Activated CD8-positive, alpha-beta T cell treated with anti-CD3 and anti-CD28 coated beads for 36 hours (primary cell): ENCODE data around the gene DUSP22. TPM values are rescaled to one million over a fixed set of nuclear protein-coding genes. Genes with fewer than 3 reads are reported as not detected.

Experiments
- ATAC-seq: fragments of 200-7000 bp; cut with Tn5 transposase; one replicate; pipeline ENCODE4 v1.10.0; 2021; ENCODE audit warnings: mild to moderate bottlenecking, moderate library complexity
- CTCF ChIA-PET: fragments of 350-600 bp; sonication (Branson Sonifier 250); formaldehyde crosslinking; loops from one replicate; lab custom pipeline; 2021; ENCODE audit warnings: antibody characterized with exemption; lab: Charles Lee
- POLR2A ChIA-PET: fragments of 350-600 bp; sonication (Branson Sonifier 250); formaldehyde crosslinking; loops from one replicate; lab custom pipeline; 2021; ENCODE audit warnings: antibody characterized with exemption; lab: Charles Lee
- DNase-seq: peaks from one replicate; pipeline ENCODE4 v3.0.0-alpha.2; 2020
- H3K27ac Mint-ChIP-seq: one replicate; pipeline ENCODE4 v1.8.0; 2021; ENCODE audit warnings: mild to moderate bottlenecking, mixed read lengths
- H3K27me3 Mint-ChIP-seq: one replicate; pipeline ENCODE4 v1.8.0; 2021; ENCODE audit warnings: mixed read lengths
- H3K36me3 Mint-ChIP-seq: one replicate; pipeline ENCODE4 v1.8.0; 2021; ENCODE audit warnings: low read depth, mixed read lengths
- H3K4me1 Mint-ChIP-seq: one replicate; pipeline ENCODE4 v1.8.0; 2021; ENCODE audit warnings: low read depth, mixed read lengths
- H3K4me3 Mint-ChIP-seq: one replicate; pipeline ENCODE4 v1.8.0; 2021; ENCODE audit warnings: mild to moderate bottlenecking, moderate library complexity, mixed read lengths
- H3K9me3 Mint-ChIP-seq: one replicate; pipeline ENCODE4 v1.8.0; 2021; ENCODE audit warnings: mixed read lengths
- CTCF ChIP-seq: fragments of 200-600 bp; IDR thresholded peaks from one replicate; pipeline ENCODE4 v1.8.0; 2022; ENCODE audit warnings: antibody characterized with exemption, mild to moderate bottlenecking
- intact Hi-C: fragments of 100-400 bp; cut with micrococcal nuclease; formaldehyde crosslinking; loops from one replicate; pipeline ENCODE4 v1.10.0; 2022
- total RNA-seq, 2 experiments: library from RNA; stranded (reverse); gene quantifications; one replicate each; pipeline ENCODE4 v1.2.3, GENCODE V29; 2021

The DUSP22 gene
- total RNA-seq, 2 experiments from 2014 or later: 32.5 to 34.2 TPM

- Mint-ChIP-seq H3K4me1 (peaks cover 32% of the 10 kb centered on the region), H3K27ac (no peak overlapping the region), H3K9me3 (no peaks in the 10 kb centered on the region), H3K4me3 (no peak overlapping the region), H3K27me3 (no peaks in the 10 kb centered on the region), H3K36me3 (no peaks in the 10 kb centered on the region)
- intact Hi-C loops: loop anchor here (5.0 kb wide), 1 partner anchor 112 kb away; no protein-coding TSS in a partner anchor
- ATAC-seq (no peak), DNase-seq (no peak)
- TF ChIP-seq CTCF: no peak
- ChIA-PET POLR2A (interaction anchor here (0.6 to 1.4 kb wide), 2 partner anchors 93 to 146 kb away, joined by 4 read pairs; partner anchors contain the start of gene IRF4), CTCF (interaction anchor here (0.8 to 1.6 kb wide), 3 partner anchors 14 to 83 kb away, joined by 3 read pairs; no protein-coding TSS in a partner anchor)
Observed at GRCh38 chr6:299104-299980, 7.1 kb downstream of the DUSP22 start.

GRCh38 chr6:300026-300425, 7.7 kb downstream of the DUSP22 start:
- CTCF ChIA-PET: interaction anchor here (1.2 to 1.6 kb wide), 2 partner anchors 13 to 83 kb away, joined by 3 read pairs; no protein-coding TSS in a partner anchor
- H3K4me1 Mint-ChIP-seq: peaks cover 27% of the 10 kb centered on the region
- ATAC-seq (no peak), DNase-seq (no peak)
- POLR2A ChIA-PET: interaction anchor here (1.4 kb wide), 1 partner anchor 92 kb away, joined by 4 read pairs; the partner anchor contains the start of gene IRF4
- H3K9me3 Mint-ChIP-seq: no peaks in the 10 kb centered on the region
- H3K4me3 Mint-ChIP-seq: no peak overlapping the region
- H3K27me3 Mint-ChIP-seq: no peaks in the 10 kb centered on the region
- intact Hi-C loops: no loop called here
- no peak for TF ChIP-seq CTCF
- no peak overlapping the region for H3K27ac Mint-ChIP-seq
- H3K36me3 Mint-ChIP-seq: peaks cover 6% of the 10 kb centered on the region

- CTCF ChIA-PET: interaction anchor here (1.2 kb wide), 1 partner anchor 84 kb away, joined by 3 read pairs; no protein-coding TSS in a partner anchor
Observed at GRCh38 chr6:300494-301198, 8.4 kb downstream of the DUSP22 start.

GRCh38 chr6:301526-301925, 9.2 kb downstream of the DUSP22 start:
- peaks cover 16% of the 10 kb centered on the region for H3K4me1 Mint-ChIP-seq

More at GRCh38 chr6:300494-301198, 8.4 kb downstream of the DUSP22 start:
- no peaks in the 10 kb centered on the region for H3K27me3 Mint-ChIP-seq
- peaks cover 6% of the 10 kb centered on the region for H3K36me3 Mint-ChIP-seq
- DNase-seq (no peak), ATAC-seq (no peak)
- intact Hi-C loops: no loop called here
- H3K4me3 Mint-ChIP-seq: no peak overlapping the region
- no peak for TF ChIP-seq CTCF
- peaks cover 25% of the 10 kb centered on the region for H3K4me1 Mint-ChIP-seq
- no peak overlapping the region for H3K27ac Mint-ChIP-seq
- POLR2A ChIA-PET: no interaction called here
- no peaks in the 10 kb centered on the region for H3K9me3 Mint-ChIP-seq

More at GRCh38 chr6:301526-301925, 9.2 kb downstream of the DUSP22 start:
- H3K27ac Mint-ChIP-seq: no peak overlapping the region
- no peak for TF ChIP-seq CTCF
- peaks cover 6% of the 10 kb centered on the region for H3K36me3 Mint-ChIP-seq
- ChIA-PET POLR2A (interaction anchor here (1.2 kb wide), 1 partner anchor 104 kb away, joined by 3 read pairs; no protein-coding TSS in a partner anchor), CTCF (no interaction called here)
- intact Hi-C loops: no loop called here
- H3K27me3 Mint-ChIP-seq: no peaks in the 10 kb centered on the region
- H3K4me3 Mint-ChIP-seq: no peak overlapping the region
- H3K9me3 Mint-ChIP-seq: no peaks in the 10 kb centered on the region
- DNase-seq (no peak), ATAC-seq (no peak)
